CD4-positive, alpha-beta T cell treated with Interleukin-6 at 100 ng/mL for 8 hours (primary cell): ENCODE results near the gene AXIN2.
"Not testable (repeated sequence)": the region's sequence is repeated elsewhere in the genome, so short reads cannot be mapped to it uniquely, and the experiment has no call there.

Experiments
- DNase-seq: peaks from one replicate; pipeline ENCODE4 v3.0.0-alpha.2; 2020; ENCODE audit warnings: mixed read lengths, low spot score

AXIN2 gene

GRCh38 chr17:65515959-65516948 lies 45.2 kb downstream of the AXIN2 start:
- no peak for DNase-seq

DNA sequence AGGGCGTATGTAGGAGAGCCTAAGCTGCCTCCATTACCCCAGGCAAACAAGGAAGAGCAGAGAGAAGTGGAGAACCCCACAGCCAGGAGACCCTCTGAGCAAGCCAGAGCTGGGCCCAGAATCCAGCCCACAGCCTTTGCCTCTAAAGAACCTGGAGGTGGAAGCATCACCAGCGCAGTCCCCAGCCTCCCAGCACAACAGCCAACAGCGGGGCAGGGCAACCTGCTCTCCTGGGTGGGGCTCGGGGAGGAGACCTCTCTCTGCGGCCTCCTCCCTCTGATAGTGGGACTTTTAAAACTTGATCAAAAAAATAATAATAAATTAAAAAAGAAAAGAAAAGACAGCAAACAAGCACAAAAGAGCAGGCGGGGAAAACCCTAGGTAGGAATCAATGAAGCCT lies 45.9 kb downstream of the AXIN2 start:
- no peak for DNase-seq

DNA sequence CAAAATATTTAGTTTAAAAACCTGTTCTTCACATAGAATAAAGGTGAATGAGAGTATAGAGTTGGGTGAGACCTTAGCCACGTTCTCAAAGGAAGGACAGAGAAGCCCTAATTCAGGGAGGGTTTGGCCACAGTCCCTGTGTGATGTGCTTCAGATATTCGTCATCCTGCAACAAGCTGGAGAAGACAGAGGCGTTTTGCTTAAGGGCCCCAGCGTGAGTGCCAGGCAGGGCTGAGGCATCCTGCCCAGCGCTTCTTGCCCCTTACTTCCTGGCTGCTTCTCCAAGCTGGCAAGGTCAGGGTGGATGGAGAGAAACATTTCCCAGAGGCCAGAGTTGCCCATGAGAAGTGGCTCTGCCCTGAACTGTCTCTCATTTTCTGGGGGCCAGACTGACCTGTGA lies 46.9 kb downstream of the AXIN2 start:
- no peak for DNase-seq

DNA sequence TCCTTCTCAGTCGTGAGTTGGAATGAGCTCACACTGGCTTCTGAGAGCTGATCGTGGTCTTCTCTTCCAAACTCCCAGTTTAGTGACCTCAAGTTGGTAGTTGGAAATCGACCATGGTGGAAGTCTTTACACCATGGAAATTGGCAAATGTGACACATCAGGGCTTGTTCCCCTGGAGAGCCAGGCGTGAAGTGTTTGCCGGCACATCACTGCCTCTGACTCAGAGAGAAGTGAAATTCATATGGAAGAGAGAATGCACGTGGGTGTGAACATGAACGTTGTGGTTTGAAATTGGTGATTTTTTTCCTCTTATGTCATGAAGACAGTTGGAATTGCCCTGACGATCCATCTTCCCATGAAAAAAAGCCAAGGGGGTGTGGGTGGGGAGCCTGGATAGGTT lies 47.4 kb downstream of the AXIN2 start:
- DNase-seq, result no peak

GRCh38 chr17:65511316-65511715 lies 50.1 kb downstream of the AXIN2 start:
- DNase-seq, result no peak

GRCh38 chr17:65509032-65509431 lies 52.4 kb downstream of the AXIN2 start:
- no peak for DNase-seq

DNA sequence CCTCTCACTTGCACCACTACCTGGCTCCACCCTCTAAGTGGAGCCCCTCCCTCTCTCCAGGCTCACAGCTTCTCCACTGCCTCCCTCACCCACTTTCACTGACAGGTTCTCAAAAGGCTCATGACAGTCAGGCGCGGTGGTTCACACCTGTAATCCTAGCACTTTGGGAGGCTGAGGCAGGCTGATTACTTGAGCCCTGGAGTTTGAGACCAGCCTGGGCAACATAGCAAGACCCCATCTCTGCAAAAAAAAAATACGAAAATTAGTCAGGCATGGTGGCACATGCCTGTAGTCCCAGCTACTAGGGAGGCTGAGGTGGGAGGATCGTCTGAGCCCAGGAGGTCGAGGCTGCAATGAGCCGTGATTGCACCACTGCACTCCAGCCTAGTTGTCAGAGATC lies 56.8 kb downstream of the AXIN2 start:
- not testable (repeated sequence) for DNase-seq

- no peak for DNase-seq
Measured at GRCh38 chr17:65504141-65504540, 57.3 kb downstream of the AXIN2 start.

GRCh38 chr17:65503557-65503956 lies 57.9 kb downstream of the AXIN2 start:
- DNase-seq, result no peak

DNA sequence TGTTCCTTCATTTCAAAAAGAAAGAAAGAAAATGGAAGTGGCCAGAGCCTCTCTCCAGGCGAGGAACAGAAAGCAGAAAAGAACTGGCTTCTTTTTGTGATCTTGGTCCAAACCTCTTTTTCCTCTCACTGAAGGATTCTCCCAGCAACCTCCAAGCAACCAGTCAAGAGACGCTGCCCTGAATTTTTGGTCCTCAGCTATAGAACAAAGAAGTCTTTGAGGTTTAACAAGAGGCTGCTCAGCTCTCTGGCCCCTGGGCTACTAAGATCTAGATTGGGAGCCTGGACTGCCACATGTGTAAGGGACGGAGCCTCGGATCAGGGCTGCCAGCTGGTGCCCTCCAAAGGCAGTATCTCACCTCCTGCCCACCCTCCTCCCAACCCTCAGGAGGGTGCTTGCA lies 62.6 kb downstream of the AXIN2 start:
- no peak for DNase-seq

GRCh38 chr17:65496801-65497200 lies 64.6 kb downstream of the AXIN2 start:
- DNase-seq, result no peak

DNA sequence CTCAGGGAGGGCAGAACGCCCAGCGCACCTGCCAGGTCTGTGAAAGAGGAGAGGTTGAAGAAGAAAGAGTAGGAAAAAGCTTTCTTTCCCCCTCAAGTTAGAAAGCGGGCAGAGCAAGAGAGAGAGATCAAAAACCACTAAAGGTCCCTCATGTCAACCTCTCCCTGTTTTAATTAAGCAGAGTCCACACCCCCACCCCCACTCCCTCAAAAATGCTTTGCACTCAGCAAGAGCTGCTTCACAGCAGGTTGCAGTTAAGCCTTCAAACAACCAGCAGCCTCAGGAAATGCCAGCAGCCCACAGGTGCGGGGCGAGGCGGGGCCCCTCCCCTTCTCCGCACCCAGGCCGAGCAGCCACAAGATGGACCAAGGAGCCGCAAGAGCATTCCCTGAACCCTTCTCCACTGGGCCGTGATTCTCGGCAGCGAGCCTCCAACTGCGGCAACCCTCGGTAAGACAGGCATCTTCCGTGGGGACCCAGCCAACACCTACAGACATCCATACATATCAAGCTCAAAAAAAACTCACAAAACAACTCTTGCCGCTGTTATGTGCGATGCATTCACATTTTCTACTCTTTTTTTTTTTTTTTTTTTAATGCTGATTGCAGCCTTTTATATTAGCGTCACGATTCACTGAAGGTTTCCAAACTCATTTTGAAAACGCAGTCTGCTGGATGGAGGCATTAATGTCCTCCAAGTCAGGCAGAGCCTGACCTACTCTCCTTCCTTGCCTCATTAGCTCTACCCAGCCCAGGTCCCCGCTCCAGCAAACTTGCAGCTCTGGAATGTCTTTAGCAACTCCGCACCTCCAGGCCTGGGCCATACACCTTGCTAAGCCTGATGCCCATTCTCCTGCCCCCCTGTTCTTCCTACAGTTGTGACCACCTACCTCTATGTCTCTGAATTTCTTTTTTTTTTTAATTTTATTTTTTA lies 66.1 kb downstream of the AXIN2 start:
- peak; percentile 8 for DNase-seq

GRCh38 chr17:65489413-65490155 lies 71.9 kb downstream of the AXIN2 start:
- DNase-seq, result no peak

GRCh38 chr17:65488665-65489064 lies 72.8 kb downstream of the AXIN2 start:
- no peak for DNase-seq

GRCh38 chr17:65487990-65488389 lies 73.5 kb downstream of the AXIN2 start:
- DNase-seq, result no peak

GRCh38 chr17:65487161-65487560 lies 74.3 kb downstream of the AXIN2 start:
- DNase-seq, result no peak

GRCh38 chr17:65485388-65486299 lies 75.8 kb downstream of the AXIN2 start:
- DNase-seq, result no peak

DNA sequence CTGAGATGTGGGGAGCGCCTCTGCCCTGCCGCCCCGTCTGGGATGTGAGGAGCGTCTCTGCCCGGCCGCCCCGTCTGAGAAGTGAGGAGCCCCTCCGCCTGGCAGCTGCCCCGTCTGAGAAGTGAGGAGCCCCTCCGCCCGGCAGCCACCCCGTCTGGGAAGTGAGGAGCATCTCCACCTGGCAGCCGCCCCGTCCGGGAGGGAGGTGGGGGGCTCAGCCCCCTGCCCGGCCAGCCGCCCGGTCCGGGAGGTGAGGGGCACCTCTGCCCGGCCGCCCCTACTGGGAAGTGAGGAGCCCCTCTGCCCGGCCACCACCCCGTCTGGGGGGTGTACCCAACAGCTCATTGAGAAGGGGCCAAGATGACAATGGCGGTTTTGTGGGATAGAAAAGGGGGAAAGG lies 77.0 kb downstream of the AXIN2 start:
- not testable (repeated sequence) for DNase-seq

GRCh38 chr17:65483438-65483837 lies 78.0 kb downstream of the AXIN2 start:
- no peak for DNase-seq

DNA sequence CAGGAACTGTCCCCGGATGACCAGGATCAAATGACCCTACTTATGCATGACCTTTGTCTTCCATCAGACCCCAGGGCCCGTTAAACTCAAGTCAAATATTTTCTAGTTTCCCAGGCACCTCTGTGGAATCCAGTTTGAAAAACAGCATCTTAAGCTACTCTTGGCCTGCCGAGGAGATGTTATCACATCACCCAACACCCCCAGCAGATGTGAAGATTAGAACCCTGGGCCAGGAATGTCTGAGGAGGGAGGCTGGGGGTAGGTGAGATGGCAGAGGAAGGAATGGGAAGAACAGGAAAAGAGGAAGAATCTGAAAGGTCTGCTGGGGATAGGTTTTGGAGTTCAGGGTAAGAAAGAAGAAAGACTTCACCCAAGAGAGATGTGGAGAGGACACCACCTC lies 79.2 kb downstream of the AXIN2 start:
- DNase-seq, result no peak

DNA sequence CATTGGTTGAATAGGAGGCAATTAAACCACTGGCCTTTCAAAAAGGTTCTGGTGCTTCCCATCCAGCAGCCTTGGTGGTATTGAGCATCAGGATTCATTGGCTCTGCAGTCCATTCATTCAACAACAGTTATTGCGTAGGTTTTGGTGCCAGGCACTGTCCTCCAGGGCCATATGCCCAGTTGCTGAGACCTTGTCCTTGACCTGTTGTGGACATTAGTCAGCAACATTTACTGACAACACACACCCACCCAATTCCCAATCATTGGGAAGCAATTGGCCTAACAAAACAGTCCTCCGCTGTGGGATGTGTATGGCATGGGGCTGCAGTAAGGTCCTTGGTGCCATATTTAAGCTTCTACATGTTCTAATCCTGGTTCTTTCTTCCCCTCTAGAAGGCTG lies 82.2 kb downstream of the AXIN2 start:
- no peak for DNase-seq
